Fibroblast of lung (primary cell): ENCODE data around the gene LGALS3. TPM values are rescaled to one million over a fixed set of nuclear protein-coding genes. Genes with fewer than 3 reads are reported as not detected.

Source experiments
- DNase-seq, 2 donors: peaks; one replicate each; pipeline versions ENCODE4 v3.0.0 to v3.0.0-alpha.2; 2010; ENCODE audit warnings: low read depth in 2 of 2
- H2AFZ ChIP-seq: 2 replicates; pipeline ENCODE4 v1.5.1; 2012; ENCODE audit warnings: low read length, control low read depth, inconsistent platforms
- H3K27ac ChIP-seq: 2 replicates; pipeline ENCODE4 v1.5.1; 2011; ENCODE audit warnings: low read length, control low read depth; ENCODE audit not compliant: insufficient read depth
- H3K27me3 ChIP-seq: 2 replicates; pipeline ENCODE4 v1.5.1; 2011; ENCODE audit warnings: mild to moderate bottlenecking, low read length; ENCODE audit not compliant: control insufficient read depth, insufficient read depth
- H3K36me3 ChIP-seq: 2 replicates; pipeline ENCODE4 v1.5.1; 2011; ENCODE audit warnings: low read length; ENCODE audit not compliant: control insufficient read depth, insufficient read depth
- H3K4me1 ChIP-seq: 2 replicates; pipeline ENCODE4 v1.5.1; 2011; ENCODE audit warnings: low read length; ENCODE audit not compliant: control insufficient read depth, insufficient read depth; ENCODE audit errors: extremely low read depth
- H3K4me2 ChIP-seq: 2 replicates; pipeline ENCODE4 v1.5.1; 2011; ENCODE audit warnings: low read length, control low read depth; ENCODE audit not compliant: insufficient read depth; ENCODE audit errors: extremely low read depth
- H3K4me3 ChIP-seq, 4 experiments: fragments of 200-600 bp in 1 of 4; sonication (generic) in 1 of 4; replicated peaks in 1 of 4; 2 replicates each; pipeline ENCODE4 v1.5.1; 2011 to 2016; ENCODE audit warnings: low read length in 4 of 4, low read depth in 3 of 4, mild to moderate bottlenecking in 3 of 4, control low read depth in 2 of 4, inconsistent platforms in 1 of 4, mixed read lengths in 1 of 4; ENCODE audit not compliant: insufficient read depth in 1 of 4; ENCODE audit errors: control extremely low read depth in 1 of 4
- H3K79me2 ChIP-seq: 2 replicates; pipeline ENCODE4 v1.5.1; 2012; ENCODE audit warnings: mild to moderate bottlenecking, low read length, inconsistent platforms; ENCODE audit not compliant: control insufficient read depth, insufficient read depth
- H3K9ac ChIP-seq: 2 replicates; pipeline ENCODE4 v1.5.1; 2011; ENCODE audit warnings: mild to moderate bottlenecking, low read length, control low read depth; ENCODE audit not compliant: insufficient read depth
- H3K9me3 ChIP-seq: 2 replicates; pipeline ENCODE4 v1.5.1; 2012; ENCODE audit warnings: low read depth, low read length; ENCODE audit not compliant: control insufficient read depth, insufficient read depth
- H4K20me1 ChIP-seq: 2 replicates; pipeline ENCODE4 v1.5.1; 2011; ENCODE audit warnings: low read length; ENCODE audit not compliant: control insufficient read depth, insufficient read depth; ENCODE audit errors: extremely low read depth
- EZH2 ChIP-seq: IDR thresholded peaks from 2 replicates; pipeline ENCODE4 v1.5.1; 2012; ENCODE audit warnings: low read length, control low read depth, mild to moderate bottlenecking; ENCODE audit errors: missing control alignments
- polyA plus RNA-seq, 2 donors: library from polyadenylated mRNA; depleted of rRNA in 1 of 2; stranded (reverse) in 1 of 2; unstranded in 1 of 2; fragments of >200 nt; gene quantifications; 2 replicates each; pipeline ENCODE4 v1.2.1, GENCODE V29; 2011 to 2012; ENCODE audit warnings: missing spikeins in 1 of 2
- total RNA-seq: library from RNA; depleted of rRNA; stranded (reverse); fragments of >200 nt; gene quantifications from 2 replicates; pipeline ENCODE4 v1.2.1, GENCODE V29; 2014
- TF ChIP-seq, protein P1 (sequence below), 2 donors: IDR thresholded peaks in 1 of 2; conservative IDR thresholded peaks in 1 of 2; 1 replicate in 1 of 2; 2 replicates in 1 of 2; pipeline ENCODE4 v1.5.1; 2011 to 2012; ENCODE audit warnings: low read length in 2 of 2, control low read depth in 1 of 2, inconsistent platforms in 1 of 2, low read depth in 1 of 2, mild to moderate bottlenecking in 1 of 2

The LGALS3 gene
- total and polyA plus RNA-seq, 2 donors (not counting 1 experiment from before 2014, with no cell fraction given) = 333 to 434 TPM

DNA sequence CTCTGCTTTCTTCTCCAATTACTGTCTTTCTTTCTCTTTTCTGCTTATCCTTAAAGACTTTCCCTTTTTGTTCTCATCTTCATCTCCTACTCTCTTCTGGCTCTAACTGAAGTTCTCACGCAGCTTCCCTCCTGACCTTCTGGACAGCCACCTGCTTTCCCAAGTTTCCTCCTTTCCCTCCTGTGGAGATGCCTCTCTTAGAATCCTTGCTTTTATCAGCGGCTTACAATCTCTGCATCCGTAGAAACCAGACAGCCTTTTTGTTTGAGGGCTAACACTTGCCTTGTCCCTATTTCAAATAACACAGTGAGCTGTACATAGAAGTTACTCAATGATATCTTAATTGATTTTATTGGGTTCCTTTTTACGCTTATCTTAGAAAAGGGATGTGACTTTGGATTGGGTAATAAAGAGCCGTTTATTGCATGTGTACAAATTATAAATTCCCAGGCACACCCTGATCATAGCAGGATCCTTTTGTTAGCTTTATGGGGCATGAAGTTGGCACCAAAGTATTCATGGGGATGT lies 2.1 kb upstream of the LGALS3 start:
- Histone ChIP-seq H3K4me1 (peaks cover 24% of the 10 kb centered on the region), H4K20me1 (no peaks in the 10 kb centered on the region), H3K9ac (no peak overlapping the region), H3K79me2 (peaks cover 28% of the 10 kb centered on the region), H3K4me2 (no peak overlapping the region), H3K9me3 (no peaks in the 10 kb centered on the region), H3K4me3 (no peak overlapping the region), H3K27me3 (no peaks in the 10 kb centered on the region), H2AFZ (no peak overlapping the region), H3K36me3 (no peaks in the 10 kb centered on the region), H3K27ac (no peak overlapping the region)
- no peak for TF ChIP-seq EZH2
- TF ChIP-seq, protein P1, sequence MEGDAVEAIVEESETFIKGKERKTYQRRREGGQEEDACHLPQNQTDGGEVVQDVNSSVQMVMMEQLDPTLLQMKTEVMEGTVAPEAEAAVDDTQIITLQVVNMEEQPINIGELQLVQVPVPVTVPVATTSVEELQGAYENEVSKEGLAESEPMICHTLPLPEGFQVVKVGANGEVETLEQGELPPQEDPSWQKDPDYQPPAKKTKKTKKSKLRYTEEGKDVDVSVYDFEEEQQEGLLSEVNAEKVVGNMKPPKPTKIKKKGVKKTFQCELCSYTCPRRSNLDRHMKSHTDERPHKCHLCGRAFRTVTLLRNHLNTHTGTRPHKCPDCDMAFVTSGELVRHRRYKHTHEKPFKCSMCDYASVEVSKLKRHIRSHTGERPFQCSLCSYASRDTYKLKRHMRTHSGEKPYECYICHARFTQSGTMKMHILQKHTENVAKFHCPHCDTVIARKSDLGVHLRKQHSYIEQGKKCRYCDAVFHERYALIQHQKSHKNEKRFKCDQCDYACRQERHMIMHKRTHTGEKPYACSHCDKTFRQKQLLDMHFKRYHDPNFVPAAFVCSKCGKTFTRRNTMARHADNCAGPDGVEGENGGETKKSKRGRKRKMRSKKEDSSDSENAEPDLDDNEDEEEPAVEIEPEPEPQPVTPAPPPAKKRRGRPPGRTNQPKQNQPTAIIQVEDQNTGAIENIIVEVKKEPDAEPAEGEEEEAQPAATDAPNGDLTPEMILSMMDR (conservative IDR thresholded peaks at IDR 0.05 in 1 of 2, IDR thresholded peaks at IDR 0.05 in 1 of 2; ENCODE audit: low read depth in 1 of 2, low read length in 2 of 2) = no peak
- no peak for DNase-seq

DNA sequence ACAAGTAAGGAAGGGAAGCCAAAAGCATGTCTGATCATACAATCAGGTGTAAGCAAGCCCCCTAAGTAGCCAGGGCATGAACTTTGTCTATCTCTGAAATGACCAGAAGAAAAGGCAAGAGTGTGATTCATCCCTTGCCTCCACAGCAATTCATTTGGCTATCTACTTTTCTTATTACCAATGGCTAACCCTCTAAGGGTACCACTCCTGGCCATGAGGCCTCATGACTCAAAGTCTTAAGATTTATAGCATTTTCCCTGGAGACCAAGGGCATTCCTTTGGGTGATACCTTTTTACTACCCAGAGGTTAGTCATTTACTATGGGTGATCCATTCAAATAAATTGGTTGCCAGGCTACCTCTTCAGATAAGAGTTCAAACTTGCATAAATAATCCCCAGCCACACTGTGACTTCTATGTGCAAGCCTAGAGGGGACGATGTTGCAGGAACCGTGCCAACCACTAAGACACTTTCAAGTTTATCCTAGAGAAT lies 1.5 kb upstream of the LGALS3 start:
- Histone ChIP-seq H3K4me1 (peaks cover 21% of the 10 kb centered on the region), H3K4me3 (no peak overlapping the region), H3K4me2 (no peak overlapping the region), H3K79me2 (peaks cover 33% of the 10 kb centered on the region), H3K9ac (no peak overlapping the region), H2AFZ (no peak overlapping the region), H3K36me3 (no peaks in the 10 kb centered on the region), H3K27me3 (no peaks in the 10 kb centered on the region), H3K9me3 (no peaks in the 10 kb centered on the region), H4K20me1 (no peaks in the 10 kb centered on the region), H3K27ac (no peak overlapping the region)
- peak in 1 of 2 donors; percentile 83 for DNase-seq
- no peak for TF ChIP-seq EZH2
- TF ChIP-seq, protein P1 (conservative IDR thresholded peaks at IDR 0.05 in 1 of 2, IDR thresholded peaks at IDR 0.05 in 1 of 2; ENCODE audit: low read depth in 1 of 2, low read length in 2 of 2) = no peak

DNA sequence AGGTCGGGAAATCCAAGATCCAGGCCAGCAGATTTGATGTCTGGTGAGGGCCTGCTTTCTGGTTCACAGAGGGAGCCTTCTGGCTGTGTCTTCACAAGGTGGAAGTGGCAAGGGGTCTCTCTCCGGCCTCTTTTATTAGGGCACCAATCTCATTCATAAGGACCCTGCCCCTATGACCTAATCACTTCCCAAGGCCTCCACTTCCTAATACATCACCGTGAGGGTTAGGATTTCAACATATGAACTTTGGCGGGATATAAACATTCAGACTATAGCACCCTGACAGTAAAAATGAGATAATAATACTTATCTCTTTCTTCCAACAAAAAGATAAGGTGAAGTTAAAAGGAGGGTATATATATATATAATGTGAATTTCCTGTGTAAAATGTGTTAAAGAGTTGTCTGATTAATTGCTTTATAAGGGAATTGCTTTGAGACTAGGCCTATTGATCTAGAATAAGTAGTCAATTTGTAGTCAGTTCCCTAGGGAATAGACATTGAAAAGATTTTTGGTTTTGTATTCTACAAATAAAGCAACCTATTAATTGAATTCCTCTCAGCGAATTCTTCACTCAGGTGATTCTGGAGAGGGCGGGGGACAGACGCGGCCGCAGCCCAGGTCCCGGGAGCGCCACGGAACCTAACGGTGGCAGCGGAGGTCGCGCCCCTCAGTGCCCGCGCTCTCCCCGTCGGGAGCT lies 516 bp upstream of the LGALS3 start:
- H3K27ac ChIP-seq = peak overlapping the region; percentile 38
- H2AFZ ChIP-seq = no peak overlapping the region
- H4K20me1 ChIP-seq = peaks cover 2% of the 10 kb centered on the region
- H3K9me3 ChIP-seq = no peaks in the 10 kb centered on the region
- H3K36me3 ChIP-seq = no peaks in the 10 kb centered on the region
- H3K27me3 ChIP-seq = no peaks in the 10 kb centered on the region
- H3K4me2 ChIP-seq = peak overlapping the region; percentile 75
- DNase-seq = no peak
- peak overlapping the region; percentile 45 to 98 (median 70) for H3K4me3 ChIP-seq
- peaks cover 43% of the 10 kb centered on the region for H3K79me2 ChIP-seq
- peak overlapping the region; percentile 96 for H3K9ac ChIP-seq
- H3K4me1 ChIP-seq = peaks cover 17% of the 10 kb centered on the region
- TF ChIP-seq, protein P1 (conservative IDR thresholded peaks at IDR 0.05 in 1 of 2, IDR thresholded peaks at IDR 0.05 in 1 of 2; ENCODE audit: low read depth in 1 of 2, low read length in 2 of 2) = no peak
- TF ChIP-seq EZH2 = no peak
